NCI-H460 (cell line): ENCODE results near the gene SLC46A2. TPM values are rescaled to one million over a fixed set of nuclear protein-coding genes. Genes with fewer than 3 reads are reported as not detected.

Experiments
- DNase-seq: peaks from one replicate; pipeline ENCODE4 v3.0.0-alpha.2; 2016; ENCODE audit warnings: low read depth; ENCODE audit errors: extremely low read depth
- polyA plus RNA-seq: library from polyadenylated mRNA; depleted of rRNA; stranded (reverse); fragments of >200 nt; gene quantifications from 2 replicates; pipeline ENCODE4 v1.2.3, GENCODE V29; 2014; cell fraction: nucleus; rRNA removed
- total RNA-seq: library from RNA; depleted of rRNA; stranded (reverse); fragments of >200 nt; shearing (Covaris generic); gene quantifications from 2 replicates; pipeline ENCODE4 v1.2.3, GENCODE V29; 2014; rRNA removed

Gene SLC46A2
- total RNA-seq, result not detected in 2 replicates
- not detected in 2 replicates for polyA plus RNA-seq

- DNase-seq, result no peak
Observed at GRCh38 chr9:112890106-112891081, at the start of gene SLC46A2. Gene SLC46A2 (minus strand): TSS chr9:112890876. CDS start chr9:112890681, 195 bp downstream.

DNA sequence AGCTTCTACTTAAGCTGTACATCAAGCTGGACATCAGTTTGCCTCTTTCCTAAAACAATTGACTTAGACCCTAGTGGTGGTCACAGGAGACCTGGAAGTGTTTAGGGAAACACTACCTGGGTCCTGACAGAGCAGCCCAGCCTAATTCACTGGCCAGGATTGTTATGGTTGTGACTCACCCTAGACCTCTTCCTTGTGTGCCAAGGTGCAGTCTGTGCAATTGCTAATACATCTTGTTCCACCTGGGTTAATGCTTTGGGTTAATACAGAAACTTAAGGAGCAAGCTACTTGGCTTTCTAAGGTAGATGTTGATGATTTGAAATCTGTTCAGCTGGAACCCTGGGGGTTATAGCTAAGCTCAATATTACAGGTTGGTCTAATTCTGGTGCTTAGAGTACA lies 48.7 kb upstream of the SLC46A2 start:
- DNase-seq, result no peak

GRCh38 chr9:112933696-112934095 lies 43.0 kb upstream of the SLC46A2 start:
- DNase-seq, result no peak

DNA sequence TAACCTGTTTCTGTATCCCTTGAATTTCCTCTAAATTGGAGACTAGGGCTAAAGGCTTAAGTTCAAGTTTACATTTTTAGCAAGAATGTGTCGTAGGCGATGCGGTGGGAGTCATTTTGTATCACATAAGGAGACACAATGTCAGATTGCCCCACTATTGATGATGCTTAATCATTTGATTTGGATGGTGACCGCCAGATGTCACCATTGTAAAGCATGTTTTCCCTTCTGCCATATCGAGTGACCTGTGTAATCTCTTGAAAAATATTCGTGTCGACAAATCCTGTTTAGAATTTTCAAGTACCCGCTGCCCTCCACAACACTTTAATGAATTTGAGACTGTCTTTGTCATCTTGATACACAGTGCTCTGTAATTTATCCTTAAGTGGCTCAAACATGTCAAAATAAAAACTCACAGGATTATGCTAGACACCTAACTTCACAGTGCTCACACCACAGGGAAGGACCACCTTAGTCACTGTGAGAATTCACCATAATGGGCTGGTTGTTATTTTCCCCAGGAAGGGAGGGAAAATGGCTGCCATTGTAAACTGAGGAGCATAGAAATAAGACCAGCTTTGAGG lies 34.5 kb upstream of the SLC46A2 start:
- DNase-seq, result peak; percentile 29

- DNase-seq, result peak; percentile 16
Observed at GRCh38 chr9:112921549-112921948, 30.9 kb upstream of the SLC46A2 start.

DNA sequence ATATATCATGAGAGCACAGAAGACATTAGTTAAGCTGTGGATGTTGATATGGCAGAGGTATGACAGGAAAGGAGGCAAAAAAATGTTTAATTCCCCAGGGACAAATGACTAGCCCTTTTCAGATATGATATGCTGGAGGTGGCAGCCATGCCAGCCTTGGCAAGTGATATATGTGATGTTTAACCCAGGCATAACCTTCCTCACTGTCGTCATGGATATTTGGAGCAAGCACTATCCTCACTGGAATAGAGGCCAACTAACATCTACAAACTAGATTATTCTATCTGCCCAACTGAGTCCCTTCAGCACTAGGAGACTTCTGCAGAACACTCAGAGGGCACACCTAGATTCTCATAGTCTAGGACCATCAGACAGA lies 27.3 kb upstream of the SLC46A2 start:
- no peak for DNase-seq

DNA sequence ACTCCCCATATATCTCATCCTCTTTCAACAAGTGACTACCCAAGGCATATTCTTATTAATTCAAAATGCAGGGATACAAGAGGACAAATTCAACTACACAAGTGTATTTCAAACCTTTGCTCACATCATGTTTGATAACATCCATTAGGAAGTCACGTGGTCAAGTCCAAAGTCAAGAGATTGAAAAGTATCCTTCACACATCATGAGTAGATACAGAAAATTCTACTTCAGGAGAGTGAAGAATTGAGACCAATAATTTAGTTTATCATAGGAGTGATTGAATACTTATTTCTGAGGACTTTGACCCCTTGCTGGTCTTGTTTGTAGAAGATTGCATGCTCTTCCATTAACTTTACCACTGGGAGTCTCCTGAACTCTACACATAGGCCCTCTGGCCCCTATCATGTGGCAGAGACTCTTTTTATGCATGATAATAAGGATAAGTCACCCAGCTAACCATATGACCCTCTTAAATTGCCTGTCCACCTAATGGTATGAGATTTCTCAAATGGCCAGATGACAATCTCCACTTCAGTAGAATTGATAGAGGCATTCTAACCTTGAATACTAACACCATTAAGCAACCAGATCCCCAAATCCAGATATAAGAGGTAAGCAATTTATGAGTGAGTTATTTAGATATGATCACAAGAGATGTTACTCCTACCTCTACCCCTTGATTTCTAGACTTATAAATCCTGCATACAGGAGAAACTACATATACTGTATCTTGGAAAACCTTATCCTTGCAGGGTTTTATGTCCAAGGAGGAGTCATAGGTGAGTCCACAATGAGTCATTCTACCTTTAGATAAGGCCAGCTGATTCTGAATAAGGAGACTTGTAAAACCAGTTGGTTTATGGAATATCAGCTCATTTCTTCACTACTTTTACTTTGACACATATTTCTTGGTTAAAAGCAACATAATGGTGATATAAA lies 26.6 kb upstream of the SLC46A2 start:
- no peak for DNase-seq

DNA sequence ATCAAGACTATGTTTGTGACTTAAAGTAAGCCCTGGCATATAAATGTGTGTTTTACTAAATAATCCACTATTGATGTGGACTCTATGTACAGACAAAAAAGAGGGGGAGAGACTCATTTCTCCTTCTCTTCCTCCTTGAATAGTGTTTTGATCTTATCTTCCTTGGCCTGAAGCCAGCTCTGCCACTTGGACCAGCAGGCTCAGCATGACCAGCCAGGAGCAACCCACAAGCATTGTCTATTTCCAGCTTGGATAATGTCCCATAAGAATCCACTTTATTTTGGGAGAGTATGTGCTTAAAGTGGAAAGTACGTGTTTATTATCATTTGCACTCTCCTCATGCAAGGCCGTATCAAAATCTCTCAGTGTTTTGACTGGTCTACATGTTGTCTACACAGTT lies 23.8 kb upstream of the SLC46A2 start:
- no peak for DNase-seq

DNA sequence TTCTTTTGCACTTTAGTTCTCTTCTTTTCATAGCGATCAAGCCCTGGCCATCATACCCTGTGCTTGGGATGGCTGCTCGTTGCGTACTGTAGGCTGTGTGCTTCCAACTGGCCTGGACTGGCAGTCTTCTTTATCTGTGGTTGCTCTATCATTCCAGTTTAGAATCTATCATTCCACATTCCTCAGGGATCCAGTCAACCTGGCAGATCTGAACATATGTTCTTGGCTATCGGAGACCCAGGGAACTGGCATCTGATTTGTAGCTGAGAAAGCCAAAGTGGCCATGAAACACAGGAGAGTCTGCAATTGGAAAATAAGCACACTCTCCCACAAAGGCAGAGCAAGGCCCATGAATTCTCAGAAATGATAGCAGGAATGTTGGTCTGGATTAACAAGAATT lies 22.6 kb upstream of the SLC46A2 start:
- no peak for DNase-seq

GRCh38 chr9:112912636-112913035 lies 22.0 kb upstream of the SLC46A2 start:
- no peak for DNase-seq

- DNase-seq, result no peak
Observed at GRCh38 chr9:112911736-112912135, 21.1 kb upstream of the SLC46A2 start.

DNA sequence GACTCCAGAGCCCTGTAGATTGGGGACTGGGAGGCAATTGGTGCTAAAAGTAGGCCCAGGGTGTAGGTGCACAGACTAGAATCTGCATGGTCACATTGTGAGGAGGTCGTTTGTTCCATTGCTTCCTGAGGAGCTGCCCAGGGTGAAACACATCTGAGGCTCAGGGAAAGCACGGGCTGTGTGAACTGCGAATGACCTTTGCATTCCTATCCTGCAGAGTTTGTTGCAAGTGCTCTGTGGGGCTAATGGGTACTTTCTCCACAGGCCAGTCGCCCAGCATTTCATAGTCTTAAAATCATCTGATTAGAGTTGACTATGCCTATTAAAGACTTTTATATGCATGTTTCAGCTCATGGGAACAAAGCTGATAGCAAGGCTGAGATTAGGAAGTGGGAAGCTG lies 14.4 kb upstream of the SLC46A2 start:
- no peak for DNase-seq

GRCh38 chr9:112900901-112901300 lies 10.2 kb upstream of the SLC46A2 start:
- DNase-seq, result no peak

- DNase-seq, result no peak
Observed at GRCh38 chr9:112900488-112900887, 9.8 kb upstream of the SLC46A2 start.

GRCh38 chr9:112898872-112899311 lies 8.2 kb upstream of the SLC46A2 start:
- no peak for DNase-seq

DNA sequence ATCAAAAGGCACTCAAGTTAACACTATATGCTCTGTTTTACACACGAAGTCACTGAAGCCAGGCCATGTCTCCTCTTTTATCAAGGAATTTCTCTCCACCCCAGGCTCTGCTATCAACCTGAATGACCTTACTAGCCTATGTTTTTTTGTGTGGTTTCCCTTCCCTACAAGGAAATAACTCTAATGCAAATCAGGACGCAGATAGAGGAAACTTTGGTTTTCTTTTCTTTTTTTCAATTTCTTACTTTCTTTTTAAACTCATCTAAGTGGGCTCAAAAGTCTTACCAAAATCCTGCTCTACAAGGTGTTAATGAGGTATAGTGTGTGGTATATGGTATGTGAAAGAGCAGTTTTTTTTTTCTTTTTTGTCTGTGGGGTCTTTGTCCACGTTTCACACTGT lies 5.5 kb upstream of the SLC46A2 start:
- DNase-seq, result no peak

GRCh38 chr9:112894699-112895098 lies 4.0 kb upstream of the SLC46A2 start:
- DNase-seq, result no peak

GRCh38 chr9:112894041-112894440 lies 3.4 kb upstream of the SLC46A2 start:
- DNase-seq, result no peak

DNA sequence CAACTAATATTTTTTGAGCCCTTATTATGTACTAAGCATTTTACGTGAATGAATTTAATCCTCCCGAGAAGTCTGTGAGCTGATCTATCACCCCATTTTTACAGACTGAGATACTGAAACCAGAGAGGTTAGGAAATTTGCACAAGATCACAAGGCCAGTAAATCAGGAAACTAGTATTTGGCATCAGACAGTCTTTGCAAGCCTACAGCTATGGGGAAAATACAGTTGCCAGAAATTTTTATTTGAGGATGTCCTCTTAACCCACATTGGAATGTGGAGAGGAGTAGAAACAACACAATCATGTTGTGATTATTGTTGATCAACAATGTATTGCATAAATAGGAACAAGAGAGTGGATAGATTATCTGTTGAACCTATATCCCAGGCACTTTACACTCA lies 2.3 kb upstream of the SLC46A2 start:
- DNase-seq, result no peak

DNA sequence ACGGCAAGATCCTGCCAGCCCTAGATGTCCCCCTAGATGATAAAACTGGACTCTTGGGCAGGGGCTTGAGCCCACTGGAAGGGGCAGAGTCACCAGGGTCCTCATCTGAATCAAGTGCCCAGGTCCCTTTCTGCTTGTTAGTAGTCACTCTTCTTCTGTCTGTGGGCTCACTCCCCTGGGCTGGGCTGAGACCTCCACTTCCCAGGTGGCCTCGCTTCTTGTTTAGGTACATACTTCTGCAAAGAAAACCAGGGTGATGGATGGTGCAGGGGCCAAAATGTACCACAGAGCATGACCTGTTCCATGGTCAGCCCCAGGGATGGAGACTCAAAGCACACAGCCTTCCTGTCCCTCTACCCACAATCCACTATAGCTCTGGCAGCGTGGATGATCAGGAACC lies 845 bp upstream of the SLC46A2 start:
- DNase-seq, result no peak

- DNase-seq, result no peak
Observed at GRCh38 chr9:112887381-112887780, 3.3 kb downstream of the SLC46A2 start.
